Panc1 (cell line): ENCODE measurements around the gene CUL7.

Experiments used
- CTCF ChIP-seq: fragments of 450-650 bp; IDR thresholded peaks from 2 replicates; pipeline ENCODE4 v1.5.1; 2017; ENCODE audit warnings: mild to moderate bottlenecking
- POLR2AphosphoS5 ChIP-seq: IDR thresholded peaks from 2 replicates; pipeline ENCODE4 v1.6.1; 2012; ENCODE audit warnings: mild to moderate bottlenecking, low read depth, low read length, moderate library complexity
- REST ChIP-seq, 2 experiments: IDR thresholded peaks; 2 replicates each; pipeline ENCODE4 v1.6.1; 2011 to 2012; ENCODE audit warnings: low read depth in 2 of 2, control low read depth in 1 of 2, low read length in 1 of 2, mild to moderate bottlenecking in 1 of 2, moderate library complexity in 1 of 2; ENCODE audit not compliant: insufficient read depth in 1 of 2

- TF ChIP-seq CTCF: no peak
- TF ChIP-seq REST (IDR thresholded peaks at IDR 0.05; ENCODE audit: insufficient read depth in 1 of 2, low read depth in 2 of 2, low read length in 1 of 2): no peak
- no peak for TF ChIP-seq POLR2AphosphoS5
These were observed 21.3 kb downstream of the CUL7 start for GRCh38 chr6:43032326-43032725.
